HepG2 (cell line): ENCODE data around the gene HPS1.

ENCODE experiments used
- CTCF ChIP-seq: sonication (generic); formaldehyde crosslinking; IDR thresholded peaks from 2 replicates; pipeline ENCODE4 v1.5.0; 2020; ENCODE audit warnings: mild to moderate bottlenecking, missing genetic modification reagents, moderate library complexity
- MAX ChIP-seq: IDR thresholded peaks from 2 replicates; pipeline ENCODE4 v1.6.1; 2012; ENCODE audit warnings: inconsistent platforms
- NFE2L1 ChIP-seq: sonication (generic); formaldehyde crosslinking; IDR thresholded peaks from 2 replicates; pipeline ENCODE4 v1.4.0; 2020; ENCODE audit warnings: missing genetic modification reagents, mild to moderate bottlenecking, borderline replicate concordance
- ZBTB42 ChIP-seq: sonication (generic); formaldehyde crosslinking; IDR thresholded peaks from 2 replicates; pipeline ENCODE4 v1.5.0; 2020; ENCODE audit warnings: mild to moderate bottlenecking, missing genetic modification reagents
- ZNF646 ChIP-seq: sonication (generic); formaldehyde crosslinking; IDR thresholded peaks from 2 replicates; pipeline ENCODE4 v1.9.0; 2021; ENCODE audit warnings: mild to moderate bottlenecking, missing genetic modification reagents

- TF ChIP-seq ZNF646 (no peak), MAX (no peak), ZBTB42 (CRISPR knock-in tag) (no peak), CTCF (CRISPR knock-in tag) (no peak), NFE2L1 (CRISPR knock-in tag) (no peak)
These were observed 42.8 kb downstream of the HPS1 start for GRCh38 chr10:98403812-98404504.
